GM21619 (cell line): Measurements from ENCODE around the gene ATF5.

Source experiments
- ATAC-seq: cut with Tn5 transposase; IDR thresholded peaks from one replicate; pipeline ENCODE4 v1.9.1; 2021; ENCODE audit not compliant: unreplicated experiment

Gene ATF5

GRCh38 chr19:49894011-49894664 is 34.9 kb upstream of the ATF5 start:
- no peak for ATAC-seq

GRCh38 chr19:49894879-49895565 is 34.0 kb upstream of the ATF5 start:
- ATAC-seq: no peak

- no peak for ATAC-seq
These were observed 33.3 kb upstream of the ATF5 start for GRCh38 chr19:49895566-49896297.

- peak; percentile 54 for ATAC-seq
These were observed 32.0 kb upstream of the ATF5 start, which contains the start of gene IL4I1 for GRCh38 chr19:49896863-49897621. Gene IL4I1 (minus strand): TSS chr19:49896887. CDS start chr19:49896160, 727 bp downstream.

GRCh38 chr19:49904136-49904535 is 24.9 kb upstream of the ATF5 start:
- ATAC-seq: no peak

GRCh38 chr19:49906879-49907564 is 22.0 kb upstream of the ATF5 start:
- no peak for ATAC-seq

GRCh38 chr19:49907745-49908446 is 21.1 kb upstream of the ATF5 start:
- ATAC-seq: no peak

GRCh38 chr19:49908480-49909420 is 20.3 kb upstream of the ATF5 start:
- ATAC-seq: no peak

- no peak for ATAC-seq
These were observed 18.8 kb upstream of the ATF5 start for GRCh38 chr19:49910179-49910578.

GRCh38 chr19:49911381-49912145 is 17.4 kb upstream of the ATF5 start:
- no peak for ATAC-seq

GRCh38 chr19:49912965-49913685 is 15.9 kb upstream of the ATF5 start:
- no peak for ATAC-seq

GRCh38 chr19:49913720-49914119 is 15.3 kb upstream of the ATF5 start:
- no peak for ATAC-seq

- ATAC-seq: no peak
These were observed 13.7 kb upstream of the ATF5 start for GRCh38 chr19:49915271-49915670.

- no peak for ATAC-seq
These were observed 11.9 kb upstream of the ATF5 start for GRCh38 chr19:49916839-49917733.

GRCh38 chr19:49918089-49918488 is 10.9 kb upstream of the ATF5 start:
- ATAC-seq: no peak

- no peak for ATAC-seq
These were observed 8.2 kb upstream of the ATF5 start for GRCh38 chr19:49920624-49921363.
